Panc1 (cell line): ENCODE data around the gene PFKFB3. TPM values are rescaled to one million over a fixed set of nuclear protein-coding genes. Genes with fewer than 3 reads are reported as not detected.

Source experiments
- ATAC-seq: fragments of 200-7000 bp; cut with Tn5 transposase; 2 replicates; pipeline ENCODE4 v1.9.1; 2020; ENCODE audit warnings: mild to moderate bottlenecking, moderate library complexity
- BruUV-seq: library from RNA; stranded (reverse); fragments of 400-500 nt; replicated peaks from 2 replicates; lab custom pipeline; 2021; lab: Mats Ljungman, UMichigan
- CTCF ChIA-PET: fragments of 300-600 bp; sonication (Branson Sonifier 250); formaldehyde crosslinking; loops from one replicate; lab custom pipeline; 2022; ENCODE audit warnings: antibody characterized with exemption; lab: Charles Lee
- POLR2A ChIA-PET: fragments of 300-600 bp; sonication (Branson Sonifier 250); formaldehyde crosslinking; loops from one replicate; lab custom pipeline; 2022; ENCODE audit warnings: antibody characterized with exemption; lab: Charles Lee
- DNase-seq: peaks from one replicate; pipeline ENCODE4 v3.0.0-alpha.2; 2010; ENCODE audit warnings: low read depth, low spot score
- H3K27ac ChIP-seq: 2 replicates; pipeline ENCODE4 v1.5.1; 2011; ENCODE audit warnings: mild to moderate bottlenecking, low read length, inconsistent platforms
- H3K27me3 ChIP-seq: fragments of 200-500 bp; sonication (Bioruptor generic); 2 replicates; pipeline ENCODE4 v1.6.0; 2014; ENCODE audit warnings: low read length, inconsistent platforms; ENCODE audit not compliant: control insufficient read depth, insufficient read depth
- H3K36me3 ChIP-seq: fragments of 200-500 bp; sonication (Bioruptor generic); 2 replicates; pipeline ENCODE4 v1.5.1; 2014; ENCODE audit warnings: inconsistent platforms, mild to moderate bottlenecking, low read length, moderate library complexity; ENCODE audit not compliant: control insufficient read depth, insufficient read depth
- H3K4me1 ChIP-seq: 2 replicates; pipeline ENCODE4 v1.5.1; 2011; ENCODE audit warnings: inconsistent platforms, mild to moderate bottlenecking, low read length, moderate library complexity; ENCODE audit not compliant: control insufficient read depth, insufficient read depth
- H3K4me3 ChIP-seq, 2 experiments: 2 replicates each; pipeline ENCODE4 v1.5.1; 2011 to 2012; ENCODE audit warnings: low read depth in 2 of 2, low read length in 2 of 2, mild to moderate bottlenecking in 2 of 2, inconsistent platforms in 1 of 2, moderate library complexity in 1 of 2
- H3K9me3 ChIP-seq: fragments of 200-500 bp; sonication (Bioruptor generic); 2 replicates; pipeline ENCODE4 v1.5.1; 2014; ENCODE audit warnings: low read depth, mild to moderate bottlenecking, inconsistent platforms, low read length, moderate library complexity; ENCODE audit not compliant: control insufficient read depth, insufficient read depth
- POLR2AphosphoS5 ChIP-seq: IDR thresholded peaks from 2 replicates; pipeline ENCODE4 v1.6.1; 2012; ENCODE audit warnings: mild to moderate bottlenecking, low read depth, low read length, moderate library complexity
- SIN3A ChIP-seq: IDR thresholded peaks from 2 replicates; pipeline ENCODE4 v1.6.1; 2012; ENCODE audit warnings: low read depth, mild to moderate bottlenecking, low read length, moderate library complexity, borderline replicate concordance; ENCODE audit not compliant: insufficient read depth
- TCF7L2 ChIP-seq: IDR thresholded peaks from 2 replicates; pipeline ENCODE4 v1.6.1; 2011; ENCODE audit warnings: mild to moderate bottlenecking, low read depth, low read length, inconsistent platforms
- in situ Hi-C: cut with HindIII; loops from 2 replicates; pipeline ENCODE4 v1.10.0; 2016; ENCODE audit warnings: low sequenced_read_pairs, low pct_unique_long_range_greater_than_20kb
- intact Hi-C: fragments of 100-400 bp; cut with micrococcal nuclease; formaldehyde crosslinking; loops from one replicate; pipeline ENCODE4 v1.10.0; 2022; ENCODE audit not compliant: unreplicated experiment
- total RNA-seq: library from RNA; stranded (reverse); gene quantifications from one replicate; pipeline ENCODE4 v1.2.1, GENCODE V29; 2021; ENCODE audit not compliant: unreplicated experiment
- TF ChIP-seq, protein P1 (sequence below), 2 experiments: IDR thresholded peaks; 2 replicates each; pipeline ENCODE4 v1.6.1; 2011 to 2012; ENCODE audit warnings: low read depth in 2 of 2, control low read depth in 1 of 2, low read length in 1 of 2, mild to moderate bottlenecking in 1 of 2, moderate library complexity in 1 of 2; ENCODE audit not compliant: insufficient read depth in 1 of 2
- TF ChIP-seq, protein P2 (sequence below): fragments of 450-650 bp; IDR thresholded peaks from 2 replicates; pipeline ENCODE4 v1.5.1; 2017; ENCODE audit warnings: mild to moderate bottlenecking

PFKFB3 gene
- total RNA-seq, 1 experiment from 2014 or later: 17.1 TPM

DNA sequence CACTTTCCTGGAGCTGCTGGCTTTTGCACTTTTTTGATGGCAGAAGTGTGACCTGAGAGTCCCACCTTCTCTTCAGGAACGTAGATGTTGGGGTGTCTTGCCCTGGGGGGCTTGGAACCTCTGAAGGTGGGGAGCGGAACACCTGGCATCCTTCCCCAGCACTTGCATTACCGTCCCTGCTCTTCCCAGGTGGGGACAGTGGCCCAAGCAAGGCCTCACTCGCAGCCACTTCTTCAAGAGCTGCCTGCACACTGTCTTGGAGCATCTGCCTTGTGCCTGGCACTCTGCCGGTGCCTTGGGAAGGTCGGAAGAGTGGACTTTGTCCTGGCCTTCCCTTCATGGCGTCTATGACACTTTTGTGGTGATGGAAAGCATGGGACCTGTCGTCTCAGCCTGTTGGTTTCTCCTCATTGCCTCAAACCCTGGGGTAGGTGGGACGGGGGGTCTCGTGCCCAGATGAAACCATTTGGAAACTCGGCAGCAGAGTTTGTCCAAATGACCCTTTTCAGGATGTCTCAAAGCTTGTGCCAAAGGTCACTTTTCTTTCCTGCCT lies 31.1 kb downstream of the PFKFB3 start:
- no peak overlapping the region for H3K27ac ChIP-seq
- no peaks in the 10 kb centered on the region for H3K4me1 ChIP-seq
- CTCF ChIA-PET: no interaction called here
- no peak overlapping the region for H3K4me3 ChIP-seq
- intact Hi-C loops: no loop called here
- POLR2A ChIA-PET: no interaction called here
- no peaks in the 10 kb centered on the region; the same call in 1 of the 2 replicates for H3K36me3 ChIP-seq
- in situ Hi-C loops: no loop called here
- ATAC-seq (no peak), DNase-seq (no peak)
- TF ChIP-seq, protein P1, sequence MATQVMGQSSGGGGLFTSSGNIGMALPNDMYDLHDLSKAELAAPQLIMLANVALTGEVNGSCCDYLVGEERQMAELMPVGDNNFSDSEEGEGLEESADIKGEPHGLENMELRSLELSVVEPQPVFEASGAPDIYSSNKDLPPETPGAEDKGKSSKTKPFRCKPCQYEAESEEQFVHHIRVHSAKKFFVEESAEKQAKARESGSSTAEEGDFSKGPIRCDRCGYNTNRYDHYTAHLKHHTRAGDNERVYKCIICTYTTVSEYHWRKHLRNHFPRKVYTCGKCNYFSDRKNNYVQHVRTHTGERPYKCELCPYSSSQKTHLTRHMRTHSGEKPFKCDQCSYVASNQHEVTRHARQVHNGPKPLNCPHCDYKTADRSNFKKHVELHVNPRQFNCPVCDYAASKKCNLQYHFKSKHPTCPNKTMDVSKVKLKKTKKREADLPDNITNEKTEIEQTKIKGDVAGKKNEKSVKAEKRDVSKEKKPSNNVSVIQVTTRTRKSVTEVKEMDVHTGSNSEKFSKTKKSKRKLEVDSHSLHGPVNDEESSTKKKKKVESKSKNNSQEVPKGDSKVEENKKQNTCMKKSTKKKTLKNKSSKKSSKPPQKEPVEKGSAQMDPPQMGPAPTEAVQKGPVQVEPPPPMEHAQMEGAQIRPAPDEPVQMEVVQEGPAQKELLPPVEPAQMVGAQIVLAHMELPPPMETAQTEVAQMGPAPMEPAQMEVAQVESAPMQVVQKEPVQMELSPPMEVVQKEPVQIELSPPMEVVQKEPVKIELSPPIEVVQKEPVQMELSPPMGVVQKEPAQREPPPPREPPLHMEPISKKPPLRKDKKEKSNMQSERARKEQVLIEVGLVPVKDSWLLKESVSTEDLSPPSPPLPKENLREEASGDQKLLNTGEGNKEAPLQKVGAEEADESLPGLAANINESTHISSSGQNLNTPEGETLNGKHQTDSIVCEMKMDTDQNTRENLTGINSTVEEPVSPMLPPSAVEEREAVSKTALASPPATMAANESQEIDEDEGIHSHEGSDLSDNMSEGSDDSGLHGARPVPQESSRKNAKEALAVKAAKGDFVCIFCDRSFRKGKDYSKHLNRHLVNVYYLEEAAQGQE (IDR thresholded peaks at IDR 0.05; ENCODE audit: insufficient read depth in 1 of 2, low read depth in 2 of 2, low read length in 1 of 2): no peak
- no peaks in the 10 kb centered on the region for H3K27me3 ChIP-seq
- H3K9me3 ChIP-seq: no peaks in the 10 kb centered on the region
- BruUV-seq: no TSS peak

- Histone ChIP-seq H3K4me3 (no peak overlapping the region), H3K36me3 (no peaks in the 10 kb centered on the region; the same call in 1 of the 2 replicates), H3K4me1 (no peaks in the 10 kb centered on the region), H3K27me3 (no peaks in the 10 kb centered on the region), H3K9me3 (no peaks in the 10 kb centered on the region), H3K27ac (no peak overlapping the region)
- no TSS peak for BruUV-seq
- DNase-seq (no peak), ATAC-seq (no peak)
- ChIA-PET POLR2A (no interaction called here), CTCF (no interaction called here)
- in situ Hi-C loops: no loop called here
- TF ChIP-seq, protein P2, sequence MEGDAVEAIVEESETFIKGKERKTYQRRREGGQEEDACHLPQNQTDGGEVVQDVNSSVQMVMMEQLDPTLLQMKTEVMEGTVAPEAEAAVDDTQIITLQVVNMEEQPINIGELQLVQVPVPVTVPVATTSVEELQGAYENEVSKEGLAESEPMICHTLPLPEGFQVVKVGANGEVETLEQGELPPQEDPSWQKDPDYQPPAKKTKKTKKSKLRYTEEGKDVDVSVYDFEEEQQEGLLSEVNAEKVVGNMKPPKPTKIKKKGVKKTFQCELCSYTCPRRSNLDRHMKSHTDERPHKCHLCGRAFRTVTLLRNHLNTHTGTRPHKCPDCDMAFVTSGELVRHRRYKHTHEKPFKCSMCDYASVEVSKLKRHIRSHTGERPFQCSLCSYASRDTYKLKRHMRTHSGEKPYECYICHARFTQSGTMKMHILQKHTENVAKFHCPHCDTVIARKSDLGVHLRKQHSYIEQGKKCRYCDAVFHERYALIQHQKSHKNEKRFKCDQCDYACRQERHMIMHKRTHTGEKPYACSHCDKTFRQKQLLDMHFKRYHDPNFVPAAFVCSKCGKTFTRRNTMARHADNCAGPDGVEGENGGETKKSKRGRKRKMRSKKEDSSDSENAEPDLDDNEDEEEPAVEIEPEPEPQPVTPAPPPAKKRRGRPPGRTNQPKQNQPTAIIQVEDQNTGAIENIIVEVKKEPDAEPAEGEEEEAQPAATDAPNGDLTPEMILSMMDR: no peak
- no peak for TF ChIP-seq TCF7L2
- intact Hi-C loops: no loop called here
Observed at GRCh38 chr10:6234371-6234770, 31.6 kb downstream of the PFKFB3 start.

DNA sequence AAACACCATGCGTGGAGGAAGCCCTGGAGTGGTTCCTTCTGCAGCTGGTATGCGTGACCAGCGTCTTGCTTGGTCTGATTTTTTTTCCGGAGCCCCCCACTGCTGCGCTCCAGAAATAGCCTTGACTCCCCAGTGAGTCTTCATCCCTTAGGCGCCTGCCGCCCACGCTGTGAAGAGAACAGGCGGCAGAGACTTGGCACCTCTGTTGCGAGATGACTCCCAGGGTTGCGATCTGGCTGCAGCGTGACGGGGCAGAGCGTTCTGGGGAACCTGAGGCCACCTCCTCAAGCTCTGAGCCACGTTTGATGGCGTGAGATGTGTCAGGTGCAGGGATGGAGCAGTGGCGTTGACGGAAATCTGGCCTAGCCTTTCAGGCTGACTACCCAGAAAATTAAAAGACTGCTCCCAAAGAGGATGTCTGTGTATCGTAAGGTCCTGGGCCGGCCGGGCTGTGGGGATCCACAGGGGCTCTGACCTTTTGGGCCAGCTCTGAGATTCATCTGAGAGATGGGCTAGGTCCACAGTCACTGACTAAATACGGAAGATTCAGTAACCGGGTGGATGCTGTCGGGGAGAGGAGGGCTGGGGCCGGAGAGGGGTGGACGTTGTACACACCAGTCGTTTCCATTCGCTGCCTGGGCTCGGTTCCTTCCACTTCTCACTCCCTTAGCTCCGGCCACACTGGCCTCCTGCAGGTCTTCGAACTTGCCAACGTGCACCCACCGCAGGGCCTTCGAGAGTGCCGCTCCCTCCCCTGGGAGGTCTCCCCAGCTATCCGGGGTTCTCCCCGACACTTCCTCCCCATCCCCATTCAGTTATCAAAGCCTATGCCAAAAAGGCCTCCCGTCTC lies 33.8 kb downstream of the PFKFB3 start:
- intact Hi-C loops: no loop called here
- ChIA-PET CTCF (no interaction called here), POLR2A (no interaction called here)
- no TSS peak for BruUV-seq
- Histone ChIP-seq H3K4me1 (no peaks in the 10 kb centered on the region), H3K27me3 (no peaks in the 10 kb centered on the region), H3K36me3 (no peaks in the 10 kb centered on the region; the same call in 1 of the 2 replicates), H3K27ac (no peak overlapping the region), H3K9me3 (no peaks in the 10 kb centered on the region), H3K4me3 (no peak overlapping the region)
- DNase-seq (no peak), ATAC-seq (no peak)
- no peak for TF ChIP-seq SIN3A
- no peak for TF ChIP-seq POLR2AphosphoS5
- no peak for TF ChIP-seq TCF7L2
- TF ChIP-seq, protein P1 (IDR thresholded peaks at IDR 0.05; ENCODE audit: insufficient read depth in 1 of 2, low read depth in 2 of 2, low read length in 1 of 2): no peak
- TF ChIP-seq, protein P2: no peak
- in situ Hi-C loops: no loop called here
